ENCODE data around the gene GPATCH8.
"Not testable (repeated sequence)": the region's sequence is repeated elsewhere in the genome, so short reads cannot be mapped to it uniquely, and the experiment has no call there.

GPATCH8 gene

GRCh38 chr17:44527102-44527501 lies 23.9 kb upstream of the GPATCH8 start:
- DNase-seq: no peak

- no peak for DNase-seq
These were observed 20.4 kb upstream of the GPATCH8 start for GRCh38 chr17:44523672-44523972.

GRCh38 chr17:44522883-44523671 lies 19.9 kb upstream of the GPATCH8 start:
- no peak for DNase-seq

GRCh38 chr17:44518032-44518431 lies 14.8 kb upstream of the GPATCH8 start:
- no peak for DNase-seq

GRCh38 chr17:44511241-44512134 lies 8.3 kb upstream of the GPATCH8 start:
- not testable (repeated sequence) for DNase-seq

GRCh38 chr17:44506939-44507604 lies 3.9 kb upstream of the GPATCH8 start:
- DNase-seq: not testable (repeated sequence)

GRCh38 chr17:44502598-44503146 lies 534 bp downstream of the GPATCH8 start:
- DNase-seq: no peak

- no peak for DNase-seq
These were observed 1.3 kb downstream of the GPATCH8 start for GRCh38 chr17:44501866-44502375.

GRCh38 chr17:44499722-44500121 lies 3.5 kb downstream of the GPATCH8 start:
- DNase-seq: no peak

GRCh38 chr17:44496815-44497214 lies 6.4 kb downstream of the GPATCH8 start:
- DNase-seq: no peak

GRCh38 chr17:44493339-44493738 lies 9.9 kb downstream of the GPATCH8 start:
- DNase-seq: no peak

GRCh38 chr17:44492706-44493272 lies 10.4 kb downstream of the GPATCH8 start:
- DNase-seq: no peak

GRCh38 chr17:44489581-44489980 lies 13.6 kb downstream of the GPATCH8 start:
- DNase-seq: no peak

- DNase-seq: no peak
These were observed 16.0 kb downstream of the GPATCH8 start for GRCh38 chr17:44487170-44487569.

- DNase-seq: no peak
These were observed 29.8 kb downstream of the GPATCH8 start for GRCh38 chr17:44473367-44473766.

GRCh38 chr17:44469676-44470075 lies 33.5 kb downstream of the GPATCH8 start:
- DNase-seq: no peak

- DNase-seq: no peak
These were observed 36.1 kb downstream of the GPATCH8 start for GRCh38 chr17:44467108-44467507.

GRCh38 chr17:44466339-44466738 lies 36.9 kb downstream of the GPATCH8 start:
- DNase-seq: no peak

GRCh38 chr17:44465897-44466296 lies 37.3 kb downstream of the GPATCH8 start:
- DNase-seq: no peak

GRCh38 chr17:44465276-44465675 lies 37.9 kb downstream of the GPATCH8 start:
- no peak for DNase-seq

GRCh38 chr17:44464037-44464436 lies 39.2 kb downstream of the GPATCH8 start:
- no peak for DNase-seq

- no peak for DNase-seq
These were observed 51.4 kb downstream of the GPATCH8 start for GRCh38 chr17:44451832-44452231.
